ENCODE results near the gene ATP6V0A4. TPM values are rescaled to one million over a fixed set of nuclear protein-coding genes. Genes with fewer than 3 reads are reported as not detected.

The ATP6V0A4 gene
- total RNA-seq, 1 experiment from 2014 or later: 1.1 TPM

- H3K36me3 Mint-ChIP-seq: no peaks in the 10 kb centered on the region
- H3K27me3 Mint-ChIP-seq (ENCODE audit: low read depth): no peaks in the 10 kb centered on the region
- no peak overlapping the region for H3K27ac Mint-ChIP-seq
- no peak for TF ChIP-seq AR (CRISPR knock-in tag; IDR thresholded peaks at IDR 0.05)
- no peak for TF ChIP-seq ERG (CRISPR knock-in tag; IDR thresholded peaks at IDR 0.05)
- TF ChIP-seq NR3C1 (CRISPR knock-in tag; conservative IDR thresholded peaks at IDR 0.05; ENCODE audit: low read depth): no peak
- TF ChIP-seq ATF6 (CRISPR knock-in tag; IDR thresholded peaks at IDR 0.05): no peak
- no peak for TF ChIP-seq ETV6 (CRISPR knock-in tag; IDR thresholded peaks at IDR 0.05)
- no peak for TF ChIP-seq E2F4 (CRISPR knock-in tag; IDR thresholded peaks at IDR 0.05; ENCODE audit: borderline replicate concordance, low read depth)
- TF ChIP-seq ATF1 (CRISPR knock-in tag; IDR thresholded peaks at IDR 0.05): no peak
- no peak for TF ChIP-seq ZNF317 (CRISPR knock-in tag; IDR thresholded peaks at IDR 0.05; ENCODE audit: borderline replicate concordance, low read depth)
- no peak for TF ChIP-seq ZNF512 (CRISPR knock-in tag; IDR thresholded peaks at IDR 0.05; ENCODE audit: borderline replicate concordance)
- TF ChIP-seq ZNF232 (CRISPR knock-in tag; IDR thresholded peaks at IDR 0.05): no peak
- TF ChIP-seq RORB (CRISPR knock-in tag; IDR thresholded peaks at IDR 0.05): no peak
- TF ChIP-seq ZNF416 (CRISPR knock-in tag; IDR thresholded peaks at IDR 0.05): no peak
- no peak for TF ChIP-seq ZNF423 (CRISPR knock-in tag; IDR thresholded peaks at IDR 0.05)
- no peak for TF ChIP-seq OVOL2 (CRISPR knock-in tag; IDR thresholded peaks at IDR 0.05; ENCODE audit: borderline replicate concordance)
- no peak for TF ChIP-seq ZNF671 (CRISPR knock-in tag; IDR thresholded peaks at IDR 0.05)
- TF ChIP-seq HMGA2 (CRISPR knock-in tag; IDR thresholded peaks at IDR 0.05): no peak
- no peak for TF ChIP-seq MYBL2 (CRISPR knock-in tag; IDR thresholded peaks at IDR 0.05)
- TF ChIP-seq E2F5 (CRISPR knock-in tag; IDR thresholded peaks at IDR 0.05): no peak
- ChIA-PET CTCF (interaction anchor here (0.8 to 2.7 kb wide), 2 partner anchors 24 to 57 kb away, joined by 3 to 24 read pairs; no protein-coding TSS in a partner anchor), POLR2A (no interaction called here)
- no peaks in the 10 kb centered on the region for H3K9me3 Mint-ChIP-seq
- ATAC-seq (no peak), DNase-seq (ENCODE audit: low spot score) (no peak)
- H3K4me3 Mint-ChIP-seq: no peak overlapping the region
- peaks cover 45% of the 10 kb centered on the region for H3K4me1 Mint-ChIP-seq
Measured at GRCh38 chr7:138796038-138796615, 1.9 kb downstream of the ATP6V0A4 start.
